ENCODE results near the gene SAP30BP.

- no peak for TF ChIP-seq CTCF (IDR thresholded peaks at IDR 0.05)
- TF ChIP-seq POLR2A (IDR thresholded peaks at IDR 0.05; ENCODE audit: low read depth), result no peak
- TF ChIP-seq POLR2AphosphoS5 (IDR thresholded peaks at IDR 0.05), result no peak
These were observed 70.2 kb downstream of the SAP30BP start for GRCh38 chr17:75737133-75737962.
